CD14-positive monocyte (primary cell): ENCODE results near the gene AOX1. TPM values are rescaled to one million over a fixed set of nuclear protein-coding genes. Genes with fewer than 3 reads are reported as not detected.

Experiments used
- DNase-seq, 3 donors: peaks; one replicate each; pipeline ENCODE4 v3.0.0-alpha.2; 2011 to 2022
- H2AFZ ChIP-seq: 2 replicates; pipeline ENCODE4 v1.6.0; 2012; ENCODE audit warnings: mild to moderate bottlenecking, low read depth, low read length, inconsistent platforms; ENCODE audit not compliant: insufficient read depth, poor library complexity, severe bottlenecking
- H3K27ac ChIP-seq, 2 donors: 1 replicate in 1 of 2; 2 replicates in 1 of 2; pipeline ENCODE4 v1.5.1; 2012 to 2013; ENCODE audit warnings: low read length in 2 of 2, control low read depth in 1 of 2, inconsistent platforms in 1 of 2, low read depth in 1 of 2, mild to moderate bottlenecking in 1 of 2
- H3K27me3 ChIP-seq, 2 donors: one replicate each; pipeline versions ENCODE4 v1.6.0 to v1.6.1; 2011 to 2013; ENCODE audit warnings: low read length in 2 of 2; ENCODE audit not compliant: control insufficient read depth in 2 of 2, insufficient read depth in 2 of 2
- H3K36me3 ChIP-seq, 2 donors: replicated peaks in 1 of 2; 1 replicate in 1 of 2; 2 replicates in 1 of 2; pipeline versions ENCODE4 v1.5.1 to v1.6.1; 2012 to 2013; ENCODE audit warnings: low read length in 2 of 2, control low read depth in 1 of 2, inconsistent platforms in 1 of 2, mild to moderate bottlenecking in 1 of 2; ENCODE audit not compliant: insufficient read depth in 2 of 2, control insufficient read depth in 1 of 2
- H3K4me1 ChIP-seq, 2 donors: 1 replicate in 1 of 2; 2 replicates in 1 of 2; pipeline versions ENCODE4 v1.5.1 to v1.6.1; 2012 to 2013; ENCODE audit warnings: low read length in 2 of 2, control low read depth in 1 of 2, inconsistent platforms in 1 of 2, mild to moderate bottlenecking in 1 of 2, moderate library complexity in 1 of 2; ENCODE audit not compliant: insufficient read depth in 2 of 2, control insufficient read depth in 1 of 2
- H3K4me2 ChIP-seq: replicated peaks from 2 replicates; pipeline ENCODE3; 2012; ENCODE audit warnings: low read length, moderate library complexity, mild to moderate bottlenecking; ENCODE audit not compliant: poor library complexity, severe bottlenecking; ENCODE audit errors: extremely low read depth
- H3K4me3 ChIP-seq, 3 experiments: fragments of 200-600 bp in 1 of 3; sonication (generic) in 1 of 3; replicated peaks in 1 of 3; 1 replicate in 2 of 3; 2 replicates in 1 of 3; pipeline ENCODE4 v1.5.1; 2011 to 2013; ENCODE audit warnings: low read length in 3 of 3, mild to moderate bottlenecking in 3 of 3, control low read depth in 2 of 3, low read depth in 2 of 3, inconsistent platforms in 1 of 3, moderate library complexity in 1 of 3
- H3K79me2 ChIP-seq: 2 replicates; pipeline ENCODE4 v1.6.0; 2012; ENCODE audit warnings: mild to moderate bottlenecking, control low read depth, inconsistent platforms, low read length, moderate library complexity; ENCODE audit not compliant: insufficient read depth
- H3K9ac ChIP-seq: 2 replicates; pipeline ENCODE4 v1.6.0; 2017; ENCODE audit warnings: low read length, mild to moderate bottlenecking; ENCODE audit not compliant: insufficient read depth, poor library complexity, severe bottlenecking
- H3K9me3 ChIP-seq, 2 donors: replicated peaks in 1 of 2; 1 replicate in 1 of 2; 2 replicates in 1 of 2; pipeline versions ENCODE4 v1.5.1 to v1.6.1; 2012 to 2013; ENCODE audit warnings: low read length in 2 of 2, control low read depth in 1 of 2; ENCODE audit not compliant: control insufficient read depth in 1 of 2, insufficient read depth in 1 of 2
- H4K20me1 ChIP-seq: 2 replicates; pipeline ENCODE4 v1.6.0; 2012; ENCODE audit warnings: mild to moderate bottlenecking, low read length, control low read depth, moderate library complexity; ENCODE audit not compliant: insufficient read depth
- H3K27ac Mint-ChIP-seq, 7 donors: one replicate each; pipeline ENCODE4 v1.8.0; 2020; ENCODE audit warnings: mild to moderate bottlenecking in 7 of 7, mixed read lengths in 7 of 7, moderate library complexity in 6 of 7, inconsistent platforms in 2 of 7
- H3K27me3 Mint-ChIP-seq, 3 donors: one replicate each; pipeline ENCODE4 v1.8.0; 2021 to 2022; ENCODE audit warnings: low read depth in 3 of 3, mild to moderate bottlenecking in 3 of 3, mixed read lengths in 3 of 3, moderate library complexity in 3 of 3, inconsistent platforms in 1 of 3
- H3K36me3 Mint-ChIP-seq, 2 donors: one replicate each; pipeline ENCODE4 v1.8.0; 2020; ENCODE audit warnings: mixed read lengths in 2 of 2, inconsistent platforms in 1 of 2, mild to moderate bottlenecking in 1 of 2
- H3K4me1 Mint-ChIP-seq: one replicate; pipeline ENCODE4 v1.8.0; 2020; ENCODE audit warnings: mild to moderate bottlenecking, mixed read lengths
- H3K4me3 Mint-ChIP-seq, 2 donors: one replicate each; pipeline ENCODE4 v1.8.0; 2020; ENCODE audit warnings: mild to moderate bottlenecking in 2 of 2, mixed read lengths in 2 of 2, moderate library complexity in 1 of 2
- H3K9me3 Mint-ChIP-seq, 7 donors: one replicate each; pipeline ENCODE4 v1.8.0; 2020 to 2022; ENCODE audit warnings: mixed read lengths in 7 of 7, mild to moderate bottlenecking in 6 of 7, moderate library complexity in 6 of 7, inconsistent platforms in 2 of 7
- CTCF ChIP-seq: fragments of 200-600 bp; IDR thresholded peaks from one replicate; pipeline ENCODE4 v1.8.0; 2022; ENCODE audit warnings: antibody characterized with exemption, mild to moderate bottlenecking
- WGBS: methylation state at CpG from one replicate; pipeline ENCODE4 v1.1.5; 2013; ENCODE audit warnings: missing lambda C conversion rate; ENCODE audit not compliant: insufficient coverage; 5-methylcytosine and 5-hydroxymethylcytosine counted together
- intact Hi-C, 2 donors: fragments of 100-400 bp; cut with micrococcal nuclease; formaldehyde crosslinking; loops; one replicate each; pipeline versions ENCODE4 v1.15.0 to v1.15.1; 2023
- polyA plus RNA-seq, 3 donors: library from polyadenylated mRNA; depleted of rRNA in 1 of 3; unstranded in 2 of 3; stranded (reverse) in 1 of 3; fragments of 300-500 nt in 2 of 3; fragments of >200 nt in 1 of 3; fragmentation: Illumina TruSeq in 2 of 3; gene quantifications; 1 replicate in 2 of 3; 2 replicates in 1 of 3; pipeline ENCODE4 v1.2.3, GENCODE V29; 2012 to 2021

AOX1 gene
- polyA plus RNA-seq, 3 donors: 0.16 TPM; not detected in 2

GRCh38 chr2:200613692-200614091 is 27.9 kb downstream of the AOX1 start:
- Histone ChIP-seq H3K27me3 (no peaks in the 10 kb centered on the region), H2AFZ (no peak overlapping the region), H3K36me3 (no peaks in the 10 kb centered on the region), H3K4me3 (no peak overlapping the region), H3K4me1 (peaks cover 30 to 37% of the 10 kb centered on the region in 2 donors), H3K27ac (no peak overlapping the region), H3K4me2 (no peak overlapping the region), H3K9ac (no peak overlapping the region), H3K79me2 (no peaks in the 10 kb centered on the region), H3K9me3 (no peaks in the 10 kb centered on the region), H4K20me1 (no peaks in the 10 kb centered on the region)
- no peak for DNase-seq
- Mint-ChIP-seq H3K36me3 (no peaks in the 10 kb centered on the region), H3K9me3 (no peaks in the 10 kb centered on the region), H3K4me3 (no peak overlapping the region), H3K27ac (no peak overlapping the region), H3K4me1 (peaks cover 30% of the 10 kb centered on the region), H3K27me3 (peaks cover 0 to 3% (median 0%) of the 10 kb centered on the region in 3 donors)
- TF ChIP-seq CTCF: no peak
- intact Hi-C loops: loop anchor here in 1 of 2 donors (10.0 kb wide), 1 partner anchor 201 kb away; the partner anchor contains the start of gene BZW1
- no CpG with 5 or more reads among the region's 4 CpGs for WGBS

GRCh38 chr2:200614249-200614648 is 28.4 kb downstream of the AOX1 start:
- no peak overlapping the region for H3K4me2 ChIP-seq
- no peaks in the 10 kb centered on the region for H3K36me3 ChIP-seq
- TF ChIP-seq CTCF: no peak
- no peak overlapping the region for H3K9ac ChIP-seq
- no CpG with 5 or more reads among the region's 2 CpGs for WGBS
- H3K79me2 ChIP-seq: no peaks in the 10 kb centered on the region
- H3K4me3 Mint-ChIP-seq: no peak overlapping the region
- H3K36me3 Mint-ChIP-seq: no peaks in the 10 kb centered on the region
- H3K27ac Mint-ChIP-seq: peak overlapping the region in 1 of 7 donors; percentile 40
- no peak overlapping the region for H3K4me3 ChIP-seq
- no peak for DNase-seq
- intact Hi-C loops: loop anchor here in 1 of 2 donors (10.0 kb wide), 1 partner anchor 201 kb away; the partner anchor contains the start of gene BZW1
- no peak overlapping the region for H3K27ac ChIP-seq
- H2AFZ ChIP-seq: peak overlapping the region; percentile 1
- H3K4me1 Mint-ChIP-seq: peaks cover 34% of the 10 kb centered on the region
- H3K27me3 Mint-ChIP-seq: peaks cover 0 to 3% (median 0%) of the 10 kb centered on the region in 3 donors
- H3K9me3 Mint-ChIP-seq: no peaks in the 10 kb centered on the region
- H4K20me1 ChIP-seq: no peaks in the 10 kb centered on the region
- no peaks in the 10 kb centered on the region for H3K27me3 ChIP-seq
- peaks cover 32 to 37% of the 10 kb centered on the region in 2 donors for H3K4me1 ChIP-seq
- no peaks in the 10 kb centered on the region for H3K9me3 ChIP-seq
